GM12801 (cell line): ENCODE results near the gene FAM181B.

Experiments used
- TF ChIP-seq, protein P1 (sequence below): IDR thresholded peaks from one replicate; pipeline ENCODE4 v1.5.1; 2011; ENCODE audit warnings: control low read depth; ENCODE audit not compliant: insufficient read length; ENCODE audit errors: extremely low read depth

The FAM181B gene

DNA sequence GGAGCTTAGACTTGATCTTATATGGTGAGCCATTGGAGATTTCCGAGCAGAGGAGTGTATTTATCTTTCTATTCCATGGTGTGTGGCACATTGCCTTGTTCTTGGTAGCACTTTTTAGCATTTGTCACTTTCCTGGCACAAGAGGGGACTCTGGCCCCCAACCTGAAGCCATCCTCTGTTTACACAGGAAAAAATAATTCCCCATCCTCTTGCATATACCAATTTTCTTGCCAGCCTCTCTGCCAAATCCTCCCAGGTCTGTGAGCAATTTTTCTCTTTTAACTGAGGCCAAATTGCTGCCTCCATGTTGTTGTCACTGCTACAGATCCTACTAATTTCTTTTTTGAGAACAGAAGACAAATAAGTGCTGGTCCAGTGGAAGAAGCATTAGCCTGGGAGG is 20.3 kb upstream of the FAM181B start:
- TF ChIP-seq, protein P1, sequence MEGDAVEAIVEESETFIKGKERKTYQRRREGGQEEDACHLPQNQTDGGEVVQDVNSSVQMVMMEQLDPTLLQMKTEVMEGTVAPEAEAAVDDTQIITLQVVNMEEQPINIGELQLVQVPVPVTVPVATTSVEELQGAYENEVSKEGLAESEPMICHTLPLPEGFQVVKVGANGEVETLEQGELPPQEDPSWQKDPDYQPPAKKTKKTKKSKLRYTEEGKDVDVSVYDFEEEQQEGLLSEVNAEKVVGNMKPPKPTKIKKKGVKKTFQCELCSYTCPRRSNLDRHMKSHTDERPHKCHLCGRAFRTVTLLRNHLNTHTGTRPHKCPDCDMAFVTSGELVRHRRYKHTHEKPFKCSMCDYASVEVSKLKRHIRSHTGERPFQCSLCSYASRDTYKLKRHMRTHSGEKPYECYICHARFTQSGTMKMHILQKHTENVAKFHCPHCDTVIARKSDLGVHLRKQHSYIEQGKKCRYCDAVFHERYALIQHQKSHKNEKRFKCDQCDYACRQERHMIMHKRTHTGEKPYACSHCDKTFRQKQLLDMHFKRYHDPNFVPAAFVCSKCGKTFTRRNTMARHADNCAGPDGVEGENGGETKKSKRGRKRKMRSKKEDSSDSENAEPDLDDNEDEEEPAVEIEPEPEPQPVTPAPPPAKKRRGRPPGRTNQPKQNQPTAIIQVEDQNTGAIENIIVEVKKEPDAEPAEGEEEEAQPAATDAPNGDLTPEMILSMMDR = no peak

DNA sequence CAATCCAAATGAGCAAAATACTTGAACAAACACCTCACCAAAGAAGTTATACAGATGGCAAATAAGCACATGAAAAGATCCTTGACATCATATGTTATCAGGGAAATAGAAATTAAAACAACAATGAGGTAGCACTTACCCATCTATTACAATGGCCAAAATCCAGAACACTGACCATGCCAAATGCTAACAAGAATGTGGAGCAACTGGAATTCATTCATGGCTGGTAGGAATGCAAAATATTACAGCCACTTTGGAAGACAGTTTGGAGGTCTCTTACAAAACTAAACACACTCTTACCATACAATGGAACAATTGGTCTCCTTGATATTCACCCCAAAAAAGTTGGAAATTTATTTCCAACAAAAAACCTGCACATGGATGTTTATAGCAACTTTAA is 19.1 kb upstream of the FAM181B start:
- TF ChIP-seq, protein P1 = no peak

DNA sequence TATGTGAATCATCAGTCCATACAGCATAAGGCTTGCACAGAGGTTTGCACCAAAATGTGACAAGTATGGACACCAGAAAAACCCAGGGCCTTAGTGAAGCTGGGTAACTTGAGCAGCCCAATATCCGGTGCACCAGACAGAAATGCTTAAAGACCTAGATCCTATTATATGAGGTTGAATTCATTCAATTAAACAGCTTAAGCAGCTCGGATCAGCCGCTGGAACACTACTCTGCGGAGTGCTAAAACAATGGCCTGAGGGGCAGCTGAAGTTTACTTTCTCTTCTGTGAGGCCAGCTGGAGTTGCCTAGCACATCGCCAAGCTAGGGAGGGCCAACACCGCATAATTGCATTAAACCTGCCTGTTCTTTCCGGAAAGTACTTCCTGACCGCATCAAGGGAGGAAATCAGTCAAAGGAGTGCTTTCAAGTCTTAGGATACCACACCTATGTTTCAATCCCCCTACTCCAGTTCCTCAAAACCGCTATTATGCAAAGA is 17.0 kb upstream of the FAM181B start:
- TF ChIP-seq, protein P1 = no peak

DNA sequence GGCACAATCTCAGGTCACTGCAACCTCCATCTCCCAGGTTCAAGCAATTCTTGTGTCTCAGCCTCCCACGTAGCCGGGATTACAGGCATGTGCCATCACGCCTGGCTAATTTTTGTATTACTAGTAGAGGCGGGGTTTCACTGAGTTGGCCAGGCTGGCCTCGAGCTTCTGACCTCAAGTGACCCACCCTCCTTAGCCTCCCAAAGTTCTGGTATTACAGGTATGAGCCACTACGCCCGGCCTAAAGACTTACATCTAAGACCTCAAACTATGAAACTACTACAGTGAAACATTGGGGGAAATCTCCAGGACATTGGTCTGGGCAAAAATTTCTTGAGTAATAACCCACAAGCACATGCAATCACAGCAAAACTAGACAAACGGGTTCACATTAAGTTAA is 13.8 kb upstream of the FAM181B start:
- TF ChIP-seq, protein P1 = no peak

DNA sequence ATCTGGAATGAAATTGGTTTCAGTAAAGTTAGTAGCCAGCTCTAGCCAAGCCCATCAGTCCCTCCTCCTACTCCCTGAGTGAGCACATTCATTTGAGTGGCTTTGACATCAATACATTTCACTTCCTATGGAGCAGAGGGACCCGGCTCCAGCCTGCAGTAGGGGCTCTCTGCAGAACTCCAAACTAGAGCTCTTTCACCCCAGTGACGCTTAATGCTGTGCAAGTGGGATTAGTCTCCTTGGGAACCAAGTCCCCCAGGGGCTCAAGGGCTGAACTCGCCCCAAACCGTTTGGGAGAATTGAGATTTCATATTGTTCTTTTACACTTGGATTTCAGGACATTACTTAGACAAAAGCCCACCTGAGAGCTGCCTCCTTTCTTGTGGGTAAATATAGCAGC is 4.4 kb upstream of the FAM181B start:
- TF ChIP-seq, protein P1 = no peak

DNA sequence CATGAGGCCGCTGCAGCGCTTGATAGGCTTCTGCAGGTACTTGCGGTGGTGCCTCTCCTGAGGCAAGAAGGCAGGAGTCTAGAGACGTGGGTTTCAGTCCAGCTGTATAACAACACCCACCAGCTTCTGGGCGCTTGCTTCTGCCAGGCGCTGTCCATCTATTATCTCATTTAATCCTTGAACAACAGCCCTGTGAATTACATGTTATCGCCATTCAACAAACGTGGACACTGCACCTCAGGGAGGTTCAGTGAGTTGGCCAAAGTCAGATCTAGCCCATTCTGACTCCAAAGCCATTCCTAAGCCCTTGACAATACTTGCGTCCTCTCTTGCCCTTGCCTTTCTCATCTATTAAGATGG is 436 bp upstream of the FAM181B start:
- TF ChIP-seq, protein P1 = no peak

DNA sequence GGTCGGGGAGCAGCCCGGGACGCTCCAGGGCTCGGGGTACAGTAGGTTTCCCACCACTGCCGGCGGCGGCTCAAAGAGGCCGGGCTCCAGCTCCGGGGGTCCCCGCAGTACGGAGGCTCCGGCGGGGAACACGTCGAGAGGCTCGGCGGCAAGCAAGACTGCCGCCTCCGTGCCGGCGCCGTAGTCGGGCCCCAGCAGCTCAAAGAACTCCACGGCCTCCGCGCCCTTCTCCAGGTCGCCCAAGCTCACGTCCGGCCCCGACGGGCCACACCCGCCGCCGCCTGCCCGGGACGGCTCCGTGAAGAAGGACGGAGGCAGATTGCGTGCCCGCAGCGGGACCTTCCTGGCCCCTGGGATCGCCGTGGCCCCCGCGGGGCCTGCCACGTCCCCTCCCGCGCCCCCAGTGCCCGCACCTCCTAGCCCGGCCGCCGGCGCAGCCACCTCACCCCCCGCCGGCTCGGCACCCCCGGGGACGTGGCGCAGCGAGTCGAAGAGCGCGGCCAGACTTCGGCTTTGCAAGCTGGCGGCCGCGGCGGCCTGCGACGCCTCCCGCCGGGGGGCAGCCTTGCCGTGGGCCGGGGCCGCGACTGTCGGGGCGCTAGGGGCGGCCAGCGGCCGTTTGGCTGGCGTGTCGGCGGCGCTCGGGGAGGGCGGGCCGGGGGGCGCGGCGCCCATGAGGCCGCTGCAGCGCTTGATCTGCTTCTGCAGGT is 775 bp downstream of the FAM181B start:
- TF ChIP-seq, protein P1 = no peak
